GM21390 (cell line): ENCODE measurements around the gene ANXA6.
"Not testable (repeated sequence)": the region's sequence is repeated elsewhere in the genome, so short reads cannot be mapped to it uniquely, and the experiment has no call there.

ENCODE experiments used
- ATAC-seq: cut with Tn5 transposase; IDR thresholded peaks from one replicate; pipeline ENCODE4 v1.9.1; 2021; ENCODE audit not compliant: unreplicated experiment

Gene ANXA6

GRCh38 chr5:151157426-151158286 is at the start of gene ANXA6:
TSS of gene ANXA6 (minus strand) at chr5:151157779. CDS start at chr5:151147901, 9,878 bp downstream.
- ATAC-seq: peak; percentile 49

GRCh38 chr5:151205411-151205810 is 47.8 kb upstream of the ANXA6 start:
- ATAC-seq: no peak

GRCh38 chr5:151204051-151204450 is 46.5 kb upstream of the ANXA6 start:
- ATAC-seq: no peak

GRCh38 chr5:151202381-151203139 is 45.0 kb upstream of the ANXA6 start:
- no peak for ATAC-seq

GRCh38 chr5:151200913-151201595 is 43.5 kb upstream of the ANXA6 start:
- ATAC-seq: no peak

GRCh38 chr5:151199581-151200185 is 42.1 kb upstream of the ANXA6 start:
- no peak for ATAC-seq

GRCh38 chr5:151198861-151199260 is 41.3 kb upstream of the ANXA6 start:
- ATAC-seq: no peak

GRCh38 chr5:151197291-151197600 is 39.7 kb upstream of the ANXA6 start:
- ATAC-seq: not testable (repeated sequence)

- peak; percentile 92 for ATAC-seq
Measured at GRCh38 chr5:151196556-151197290, 39.1 kb upstream of the ANXA6 start.

- no peak for ATAC-seq
Measured at GRCh38 chr5:151195622-151196021, 38.0 kb upstream of the ANXA6 start.

- no peak for ATAC-seq
Measured at GRCh38 chr5:151192626-151193025, 35.0 kb upstream of the ANXA6 start.

- ATAC-seq: no peak
Measured at GRCh38 chr5:151191661-151192060, 34.1 kb upstream of the ANXA6 start.

- no peak for ATAC-seq
Measured at GRCh38 chr5:151189151-151189550, 31.6 kb upstream of the ANXA6 start.

- ATAC-seq: no peak
Measured at GRCh38 chr5:151186538-151186937, 29.0 kb upstream of the ANXA6 start.

- ATAC-seq: no peak
Measured at GRCh38 chr5:151186052-151186451, 28.5 kb upstream of the ANXA6 start.

- no peak for ATAC-seq
Measured at GRCh38 chr5:151184316-151185042, 26.9 kb upstream of the ANXA6 start.

GRCh38 chr5:151183456-151184245 is 26.1 kb upstream of the ANXA6 start:
- ATAC-seq: no peak

GRCh38 chr5:151182976-151183375 is 25.4 kb upstream of the ANXA6 start:
- ATAC-seq: no peak

GRCh38 chr5:151182524-151182900 is 24.9 kb upstream of the ANXA6 start:
- ATAC-seq: no peak
